H9 (cell line): ENCODE data around the gene RPRD2. TPM values are rescaled to one million over a fixed set of nuclear protein-coding genes. Genes with fewer than 3 reads are reported as not detected.
A peak's percentile ranks its signal among the peaks of the same experiment; 100 is the strongest.

Experiments used
- DNase-seq: peaks from one replicate; pipeline ENCODE4 v3.0.0-alpha.2; 2017
- H2AFZ ChIP-seq: one replicate; pipeline ENCODE4 v1.6.1; 2013; ENCODE audit warnings: mild to moderate bottlenecking, low read length, control low read depth, moderate library complexity
- H2AK5ac ChIP-seq: 2 replicates; pipeline ENCODE4 v1.6.1; 2013; ENCODE audit warnings: low read length, control low read depth, mixed read lengths; ENCODE audit not compliant: insufficient read length
- H2BK120ac ChIP-seq: one replicate; pipeline ENCODE4 v1.6.1; 2013; ENCODE audit warnings: low read depth, mild to moderate bottlenecking, low read length, control low read depth, inconsistent platforms; ENCODE audit not compliant: poor library complexity, severe bottlenecking
- H2BK12ac ChIP-seq: 2 replicates; pipeline ENCODE4 v1.6.1; 2013; ENCODE audit warnings: low read length, control low read depth, mixed read lengths, low read depth; ENCODE audit not compliant: insufficient read length
- H2BK15ac ChIP-seq: 2 replicates; pipeline ENCODE4 v1.6.1; 2013; ENCODE audit warnings: low read depth, low read length, control low read depth
- H2BK20ac ChIP-seq: one replicate; pipeline ENCODE4 v1.6.1; 2013; ENCODE audit warnings: low read depth, mild to moderate bottlenecking, low read length, control low read depth, inconsistent platforms; ENCODE audit not compliant: poor library complexity, severe bottlenecking
- H2BK5ac ChIP-seq: 2 replicates; pipeline ENCODE4 v1.6.1; 2013; ENCODE audit warnings: low read length, control low read depth, mixed read lengths; ENCODE audit not compliant: insufficient read length
- H3K14ac ChIP-seq: 2 replicates; pipeline ENCODE4 v1.6.1; 2013; ENCODE audit warnings: low read length, control low read depth; ENCODE audit not compliant: insufficient read depth
- H3K18ac ChIP-seq: 2 replicates; pipeline ENCODE4 v1.6.1; 2013; ENCODE audit warnings: low read depth, mild to moderate bottlenecking, mixed read lengths, low read length, control low read depth; ENCODE audit not compliant: insufficient read length
- H3K23ac ChIP-seq: 2 replicates; pipeline ENCODE4 v1.6.1; 2013; ENCODE audit warnings: low read length, control low read depth, mixed read lengths, low read depth; ENCODE audit not compliant: insufficient read length
- H3K23me2 ChIP-seq: 2 replicates; pipeline ENCODE4 v1.6.1; 2013; ENCODE audit warnings: low read depth, mild to moderate bottlenecking, mixed read lengths, low read length, control low read depth; ENCODE audit not compliant: insufficient read length, poor library complexity, severe bottlenecking
- H3K27ac ChIP-seq: 2 replicates; pipeline ENCODE4 v1.5.1; 2013; ENCODE audit warnings: low read length, control low read depth, mixed read lengths, low read depth; ENCODE audit not compliant: insufficient read length
- H3K27me3 ChIP-seq: 2 replicates; pipeline ENCODE4 v1.6.1; 2013; ENCODE audit warnings: low read length, control low read depth, inconsistent platforms; ENCODE audit not compliant: insufficient read depth
- H3K4ac ChIP-seq: 2 replicates; pipeline ENCODE4 v1.6.1; 2013; ENCODE audit warnings: low read depth, mild to moderate bottlenecking, control low read depth, inconsistent platforms, low read length, moderate library complexity
- H3K4me1 ChIP-seq: 2 replicates; pipeline ENCODE4 v1.6.1; 2013; ENCODE audit warnings: low read length, control low read depth, inconsistent platforms; ENCODE audit not compliant: insufficient read depth
- H3K4me2 ChIP-seq: 2 replicates; pipeline ENCODE4 v1.6.1; 2013; ENCODE audit warnings: low read length, control low read depth, mixed read lengths; ENCODE audit not compliant: insufficient read length, insufficient read depth
- H3K56ac ChIP-seq: 2 replicates; pipeline ENCODE4 v1.6.1; 2013; ENCODE audit warnings: low read depth, mild to moderate bottlenecking, mixed read lengths, low read length, control low read depth; ENCODE audit not compliant: insufficient read length
- H3K79me1 ChIP-seq: 2 replicates; pipeline ENCODE4 v1.6.1; 2013; ENCODE audit warnings: low read depth, mild to moderate bottlenecking, moderate library complexity, low read length, control low read depth, inconsistent platforms; ENCODE audit not compliant: insufficient read depth, poor library complexity, severe bottlenecking
- H3K79me2 ChIP-seq: 2 replicates; pipeline ENCODE4 v1.6.1; 2013; ENCODE audit warnings: low read length, control low read depth, inconsistent platforms; ENCODE audit not compliant: insufficient read depth
- H3K9ac ChIP-seq: 2 replicates; pipeline ENCODE4 v1.6.1; 2013; ENCODE audit warnings: low read length, control low read depth, mixed read lengths; ENCODE audit not compliant: insufficient read length; ENCODE audit errors: extremely low read depth
- H3K9me3 ChIP-seq: one replicate; pipeline ENCODE4 v1.6.1; 2013; ENCODE audit warnings: low read depth, low read length, inconsistent platforms; ENCODE audit not compliant: control insufficient read depth
- H3T11ph ChIP-seq: one replicate; pipeline ENCODE4 v1.6.1; 2013; ENCODE audit warnings: mild to moderate bottlenecking, low read length, control low read depth, inconsistent platforms
- H4K20me1 ChIP-seq: one replicate; pipeline ENCODE4 v1.6.1; 2013; ENCODE audit not compliant: control insufficient read depth, insufficient read length, insufficient read depth
- H4K5ac ChIP-seq: 2 replicates; pipeline ENCODE4 v1.6.1; 2013; ENCODE audit warnings: low read depth, mild to moderate bottlenecking, mixed read lengths, low read length, control low read depth; ENCODE audit not compliant: insufficient read length
- H4K8ac ChIP-seq: replicated peaks from 2 replicates; pipeline ENCODE4 v1.6.1; 2013; ENCODE audit warnings: low read length, control low read depth, mixed read lengths, low read depth; ENCODE audit not compliant: insufficient read length
- H4K91ac ChIP-seq: 2 replicates; pipeline ENCODE4 v1.6.1; 2013; ENCODE audit warnings: low read depth, mild to moderate bottlenecking, moderate library complexity, mixed read lengths, low read length, control low read depth; ENCODE audit not compliant: insufficient read length
- H3K27ac Mint-ChIP-seq, 3 experiments: 2 replicates in 2 of 3; 3 replicates in 1 of 3; pipeline ENCODE4 v1.8.0; 2020 to 2021; ENCODE audit warnings: mixed read lengths in 3 of 3, mild to moderate bottlenecking in 1 of 3, moderate library complexity in 1 of 3
- H3K27me3 Mint-ChIP-seq: 2 replicates; pipeline ENCODE4 v1.8.0; 2021; ENCODE audit warnings: low read depth, mild to moderate bottlenecking, moderate library complexity, mixed read lengths
- H3K36me3 Mint-ChIP-seq, 3 experiments: 2 replicates in 2 of 3; 3 replicates in 1 of 3; pipeline ENCODE4 v1.8.0; 2020 to 2021; ENCODE audit warnings: low read depth in 3 of 3, mixed read lengths in 3 of 3; ENCODE audit not compliant: insufficient read depth in 1 of 3
- H3K4me1 Mint-ChIP-seq, 2 experiments: 2 replicates each; pipeline ENCODE4 v1.8.0; 2020; ENCODE audit warnings: mixed read lengths in 2 of 2
- H3K4me3 Mint-ChIP-seq, 2 experiments: 2 replicates in 1 of 2; 3 replicates in 1 of 2; pipeline ENCODE4 v1.8.0; 2020 to 2021; ENCODE audit warnings: mild to moderate bottlenecking in 2 of 2, mixed read lengths in 2 of 2, moderate library complexity in 1 of 2
- H3K9me3 Mint-ChIP-seq, 2 experiments: 2 replicates in 1 of 2; 3 replicates in 1 of 2; pipeline ENCODE4 v1.8.0; 2020; ENCODE audit warnings: mild to moderate bottlenecking in 2 of 2, mixed read lengths in 2 of 2, moderate library complexity in 1 of 2
- WGBS: extraction: QIAGEN DNeasy Blood & Tissue Kit; methylation state at CpG from one replicate; pipeline ENCODE4 v1.1.7; 2013; ENCODE audit warnings: missing lambda C conversion rate, low lambda C conversion rate, mixed read lengths; ENCODE audit not compliant: insufficient read length; ENCODE audit errors: extremely low coverage; 5-methylcytosine and 5-hydroxymethylcytosine counted together
- total RNA-seq: library from RNA; stranded (reverse); gene quantifications from 2 replicates; pipeline ENCODE4 v1.2.1, GENCODE V29; 2021
- TF ChIP-seq, protein P1 (sequence below): fragments of 200-600 bp; sonication (generic); conservative IDR thresholded peaks from 3 replicates; pipeline ENCODE4 v1.8.0; 2021; ENCODE audit warnings: antibody characterized with exemption, mild to moderate bottlenecking

Gene RPRD2
- total RNA-seq, 1 experiment from 2014 or later, result 39.0 TPM

DNA sequence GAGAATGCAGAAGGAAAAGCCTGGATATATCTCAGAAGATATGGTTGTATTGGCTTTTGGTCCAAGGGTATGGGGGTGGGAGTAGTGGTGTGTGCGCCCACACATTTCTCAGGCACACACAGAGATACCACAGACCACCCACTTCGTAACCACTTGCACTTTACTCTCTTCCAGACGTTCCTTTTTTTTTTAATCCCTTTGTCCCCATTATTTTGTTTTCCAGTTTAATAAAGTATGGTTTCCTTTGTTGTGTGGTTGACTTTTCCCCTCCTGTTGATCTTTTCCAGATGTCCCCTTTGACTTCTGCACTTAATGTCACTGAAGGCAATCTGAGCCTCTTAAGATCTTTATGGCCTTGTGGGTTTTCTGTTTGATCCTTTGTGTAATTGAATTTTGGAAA lies 112.8 kb downstream of the RPRD2 start:
- Histone ChIP-seq H3K9me3 (no peaks in the 10 kb centered on the region), H2AK5ac (no peak overlapping the region), H4K5ac (no peak overlapping the region), H2BK12ac (no peak overlapping the region), H3K27ac (no peak overlapping the region), H2BK15ac (no peak overlapping the region), H3K79me1 (no peaks in the 10 kb centered on the region), H4K8ac (no peak overlapping the region), H3K27me3 (no peaks in the 10 kb centered on the region), H3K23me2 (no peaks in the 10 kb centered on the region), H2BK20ac (no peak overlapping the region), H3K18ac (no peak overlapping the region), H3K23ac (no peak overlapping the region), H4K91ac (no peak overlapping the region), H2BK120ac (no peak overlapping the region), H2AFZ (no peak overlapping the region), H3K4ac (no peak overlapping the region), H3K56ac (no peak overlapping the region), H2BK5ac (no peak overlapping the region), H3T11ph (no peak overlapping the region), H3K9ac (no peak overlapping the region), H3K4me2 (no peak overlapping the region), H3K14ac (no peak overlapping the region), H3K4me1 (no peaks in the 10 kb centered on the region; the same call in 1 of the 2 replicates), H4K20me1 (no peaks in the 10 kb centered on the region), H3K79me2 (no peaks in the 10 kb centered on the region)
- TF ChIP-seq, protein P1, sequence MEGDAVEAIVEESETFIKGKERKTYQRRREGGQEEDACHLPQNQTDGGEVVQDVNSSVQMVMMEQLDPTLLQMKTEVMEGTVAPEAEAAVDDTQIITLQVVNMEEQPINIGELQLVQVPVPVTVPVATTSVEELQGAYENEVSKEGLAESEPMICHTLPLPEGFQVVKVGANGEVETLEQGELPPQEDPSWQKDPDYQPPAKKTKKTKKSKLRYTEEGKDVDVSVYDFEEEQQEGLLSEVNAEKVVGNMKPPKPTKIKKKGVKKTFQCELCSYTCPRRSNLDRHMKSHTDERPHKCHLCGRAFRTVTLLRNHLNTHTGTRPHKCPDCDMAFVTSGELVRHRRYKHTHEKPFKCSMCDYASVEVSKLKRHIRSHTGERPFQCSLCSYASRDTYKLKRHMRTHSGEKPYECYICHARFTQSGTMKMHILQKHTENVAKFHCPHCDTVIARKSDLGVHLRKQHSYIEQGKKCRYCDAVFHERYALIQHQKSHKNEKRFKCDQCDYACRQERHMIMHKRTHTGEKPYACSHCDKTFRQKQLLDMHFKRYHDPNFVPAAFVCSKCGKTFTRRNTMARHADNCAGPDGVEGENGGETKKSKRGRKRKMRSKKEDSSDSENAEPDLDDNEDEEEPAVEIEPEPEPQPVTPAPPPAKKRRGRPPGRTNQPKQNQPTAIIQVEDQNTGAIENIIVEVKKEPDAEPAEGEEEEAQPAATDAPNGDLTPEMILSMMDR, result no peak
- peaks cover 6 to 13% of the 10 kb centered on the region in 2 experiments for H3K4me1 Mint-ChIP-seq
- no peak overlapping the region for H3K4me3 Mint-ChIP-seq
- peak overlapping the region in 1 of 3 experiments; percentile 35; a peak in 2 of 7 replicates for H3K27ac Mint-ChIP-seq
- peaks cover 7 to 16% (median 11%) of the 10 kb centered on the region in 3 experiments; a peak in 6 of 7 replicates for H3K36me3 Mint-ChIP-seq
- DNase-seq, result no peak
- WGBS, result no CpG with 5 or more reads among the region's 3 CpGs
- H3K27me3 Mint-ChIP-seq, result peaks cover 6% of the 10 kb centered on the region
- H3K9me3 Mint-ChIP-seq, result no peaks in the 10 kb centered on the region
